AG20443 (cell line): Measurements from ENCODE around the gene CREBRF.
"Not testable (repeated sequence)": the region's sequence is repeated elsewhere in the genome, so short reads cannot be mapped to it uniquely, and the experiment has no call there.

ENCODE experiments used
- DNase-seq: peaks from one replicate; pipeline ENCODE4 v3.0.0; 2012; ENCODE audit warnings: low spot score, mixed read lengths

Gene CREBRF

DNA sequence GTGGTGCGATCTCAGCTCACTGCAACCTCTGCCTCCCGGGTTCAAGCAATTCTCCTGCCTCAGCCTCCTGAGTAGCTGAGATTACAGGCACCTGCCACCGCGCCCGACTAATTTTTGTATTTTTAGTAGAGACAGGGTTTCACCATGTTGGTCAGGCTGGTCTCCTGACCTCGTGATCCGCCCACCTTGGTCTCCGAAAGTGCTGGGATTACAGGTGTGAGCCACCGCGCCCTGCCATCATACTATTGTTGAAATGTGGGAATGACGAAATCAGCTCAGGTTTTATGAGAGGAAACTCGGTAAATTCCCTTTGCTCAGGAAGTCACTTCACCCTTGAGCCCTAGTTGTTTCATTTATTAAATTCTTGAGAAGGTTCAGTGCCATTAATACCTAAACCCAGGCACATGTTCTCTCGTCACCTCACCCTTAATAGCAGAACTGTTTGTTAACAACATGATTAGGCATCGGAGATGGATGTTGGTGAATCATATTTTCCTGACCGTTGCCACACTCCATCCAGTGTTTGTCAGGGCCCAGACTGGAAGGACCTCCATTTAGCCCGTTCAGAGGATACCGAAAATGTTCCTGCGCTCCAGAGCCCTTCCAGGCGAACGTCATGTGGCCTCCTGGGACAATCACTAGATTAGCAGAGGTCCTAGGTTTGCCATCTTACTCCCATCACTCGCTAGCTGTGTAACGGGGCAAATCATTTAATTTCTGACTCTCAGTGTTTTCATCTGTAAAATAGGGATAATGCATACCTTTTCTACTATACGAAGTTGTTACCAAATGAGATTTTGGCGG is 20.0 kb upstream of the CREBRF start:
- DNase-seq = no peak

DNA sequence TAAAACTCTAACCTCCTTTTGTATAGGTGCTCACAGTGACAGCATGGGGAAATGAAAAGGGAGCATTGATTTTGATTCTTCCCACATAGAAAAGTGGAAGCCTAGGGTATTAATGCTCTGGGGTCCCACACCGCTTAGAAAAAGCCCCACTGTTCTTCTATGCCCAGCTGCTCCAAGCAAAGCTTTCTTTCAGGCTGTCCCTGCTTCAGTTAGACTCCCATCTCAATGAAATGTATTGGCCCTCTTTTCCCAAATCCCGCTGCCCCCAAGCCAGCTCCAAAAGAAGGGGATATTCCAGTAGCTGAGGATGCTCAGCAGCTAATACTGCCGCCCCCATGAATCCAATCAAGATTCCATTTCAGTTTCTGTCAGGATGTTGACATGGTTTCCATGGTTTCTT is 17.0 kb upstream of the CREBRF start:
- no peak for DNase-seq

GRCh38 chr5:173039964-173040363 is 16.2 kb upstream of the CREBRF start:
- DNase-seq = no peak

GRCh38 chr5:173041881-173042762 is 14.0 kb upstream of the CREBRF start:
- no peak for DNase-seq

DNA sequence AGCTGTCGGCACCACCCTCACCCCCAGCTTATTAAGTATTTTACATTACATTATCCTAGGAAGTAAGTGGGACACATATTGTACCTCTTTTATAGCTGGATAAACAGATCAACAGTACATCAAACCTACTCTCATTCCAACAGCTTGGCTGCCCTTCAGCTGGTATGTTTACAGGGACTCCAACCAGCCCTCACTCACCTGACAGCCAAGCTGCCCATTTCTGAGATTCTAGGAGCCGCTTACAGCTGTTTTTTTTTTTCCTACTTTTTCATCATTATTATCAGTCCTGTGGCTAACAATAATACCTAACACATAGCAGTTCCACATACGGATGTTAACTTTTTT is 13.4 kb upstream of the CREBRF start:
- no peak for DNase-seq

DNA sequence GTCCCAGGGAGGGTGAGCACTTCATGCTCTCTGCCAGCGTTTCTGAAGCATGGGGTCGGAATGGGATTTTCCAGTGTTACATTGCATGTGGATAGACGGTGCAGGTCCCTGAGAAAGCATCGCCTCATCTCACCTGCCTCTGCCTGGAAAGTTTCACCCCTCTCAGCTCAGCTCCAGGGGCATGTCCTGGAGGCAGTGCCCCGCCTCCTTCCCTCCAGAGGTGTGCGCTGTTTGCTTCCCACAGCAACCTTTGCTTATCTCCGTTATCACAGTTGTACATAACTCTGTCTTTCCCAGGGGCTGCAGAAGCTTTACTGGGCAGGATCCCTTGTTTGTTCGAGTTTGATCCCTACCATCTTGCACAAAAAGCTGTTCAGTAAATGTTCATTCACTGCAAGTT is 10.7 kb upstream of the CREBRF start:
- no peak for DNase-seq

DNA sequence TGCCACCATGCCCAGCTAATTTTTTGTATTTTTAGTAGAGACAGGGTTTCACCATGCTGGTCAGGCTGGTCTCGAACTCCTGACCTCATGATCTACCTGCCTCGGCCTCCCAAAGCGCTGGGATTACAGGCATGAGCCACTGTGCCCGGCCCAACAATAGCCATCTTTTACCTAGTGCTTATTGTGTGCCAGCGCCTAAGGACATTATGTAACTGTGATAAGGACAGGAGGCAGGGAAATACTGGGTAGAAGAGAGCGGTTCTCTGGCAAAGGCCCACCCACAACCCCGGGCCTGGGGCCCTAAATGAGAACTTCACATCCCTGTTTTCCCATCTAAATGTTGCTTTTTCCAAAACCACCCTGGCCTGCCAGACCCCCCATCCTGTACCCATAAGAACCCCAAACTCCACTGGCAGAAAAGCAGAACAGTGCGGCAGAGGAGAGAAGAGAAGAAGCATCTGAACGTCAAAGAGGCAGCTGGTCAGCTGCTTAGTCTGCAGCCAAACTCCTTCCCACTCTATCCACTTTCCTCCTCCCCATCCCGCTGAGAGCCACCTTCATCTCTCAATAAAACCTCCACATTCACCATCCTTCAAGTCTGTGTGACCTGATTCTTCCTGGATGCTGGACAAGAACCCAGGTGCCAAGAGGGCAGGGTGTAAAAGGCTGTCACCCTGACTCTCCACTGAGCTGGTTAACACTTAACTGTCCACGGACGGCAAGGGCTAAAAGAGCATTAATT is 8.9 kb upstream of the CREBRF start:
- DNase-seq = not testable (repeated sequence)

GRCh38 chr5:173047838-173048105 is 8.4 kb upstream of the CREBRF start:
- DNase-seq = no peak

- peak; percentile 47 for DNase-seq
These were observed 5.4 kb upstream of the CREBRF start for GRCh38 chr5:173050791-173051190.

- peak; percentile 42 for DNase-seq
These were observed 4.4 kb upstream of the CREBRF start for GRCh38 chr5:173051746-173052145.

GRCh38 chr5:173053041-173053440 is 3.1 kb upstream of the CREBRF start:
- DNase-seq = no peak

DNA sequence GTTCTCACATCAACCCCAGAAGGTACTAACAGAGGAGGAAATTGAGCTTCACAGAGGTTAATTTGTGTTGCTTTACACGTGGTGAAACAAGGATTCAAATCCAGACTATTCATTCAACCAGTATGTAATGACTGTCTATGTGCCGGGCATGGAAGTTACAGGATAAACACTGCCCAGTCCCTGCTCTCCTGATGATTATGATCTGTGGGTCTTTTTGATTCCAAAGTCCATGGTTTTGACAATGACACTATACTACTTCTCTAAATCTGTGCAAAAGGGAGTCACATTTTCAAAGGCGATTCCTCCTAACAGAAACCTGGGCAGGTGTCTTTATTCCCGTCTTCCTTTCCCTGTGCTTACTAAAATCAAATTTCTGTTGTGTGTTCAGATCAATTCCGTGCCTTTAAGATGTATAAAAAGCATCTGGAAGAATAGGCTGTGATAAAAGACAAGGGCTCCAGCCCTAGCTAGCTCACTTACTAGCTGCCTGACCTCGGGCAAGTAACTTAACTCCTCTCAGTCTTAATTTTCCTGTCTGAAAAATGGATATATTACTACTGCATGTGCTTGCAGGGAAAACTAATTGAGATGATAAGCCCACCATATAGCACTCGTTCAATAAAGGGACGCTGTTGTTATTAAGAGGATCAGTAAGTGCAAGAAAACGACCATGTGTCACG is 970 bp upstream of the CREBRF start:
- no peak for DNase-seq

- no peak for DNase-seq
These were observed 500 bp upstream of the CREBRF start for GRCh38 chr5:173055722-173055982.

DNA sequence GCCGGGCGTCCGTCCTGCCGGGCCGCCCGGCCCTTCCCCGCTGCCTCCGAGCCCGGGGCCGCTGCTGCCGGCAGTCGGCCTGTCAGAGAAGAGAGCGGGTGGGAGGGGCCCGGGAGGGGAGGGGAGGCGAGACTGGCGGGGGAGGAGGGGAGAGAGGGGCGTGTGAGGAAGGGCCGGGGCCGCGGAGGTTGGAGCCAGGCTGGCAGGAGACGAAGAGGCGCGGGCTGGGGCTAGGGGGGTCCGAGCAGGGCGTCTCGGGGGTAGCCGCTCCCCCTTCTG is 570 bp downstream of the CREBRF start:
- DNase-seq = peak; percentile 76

DNA sequence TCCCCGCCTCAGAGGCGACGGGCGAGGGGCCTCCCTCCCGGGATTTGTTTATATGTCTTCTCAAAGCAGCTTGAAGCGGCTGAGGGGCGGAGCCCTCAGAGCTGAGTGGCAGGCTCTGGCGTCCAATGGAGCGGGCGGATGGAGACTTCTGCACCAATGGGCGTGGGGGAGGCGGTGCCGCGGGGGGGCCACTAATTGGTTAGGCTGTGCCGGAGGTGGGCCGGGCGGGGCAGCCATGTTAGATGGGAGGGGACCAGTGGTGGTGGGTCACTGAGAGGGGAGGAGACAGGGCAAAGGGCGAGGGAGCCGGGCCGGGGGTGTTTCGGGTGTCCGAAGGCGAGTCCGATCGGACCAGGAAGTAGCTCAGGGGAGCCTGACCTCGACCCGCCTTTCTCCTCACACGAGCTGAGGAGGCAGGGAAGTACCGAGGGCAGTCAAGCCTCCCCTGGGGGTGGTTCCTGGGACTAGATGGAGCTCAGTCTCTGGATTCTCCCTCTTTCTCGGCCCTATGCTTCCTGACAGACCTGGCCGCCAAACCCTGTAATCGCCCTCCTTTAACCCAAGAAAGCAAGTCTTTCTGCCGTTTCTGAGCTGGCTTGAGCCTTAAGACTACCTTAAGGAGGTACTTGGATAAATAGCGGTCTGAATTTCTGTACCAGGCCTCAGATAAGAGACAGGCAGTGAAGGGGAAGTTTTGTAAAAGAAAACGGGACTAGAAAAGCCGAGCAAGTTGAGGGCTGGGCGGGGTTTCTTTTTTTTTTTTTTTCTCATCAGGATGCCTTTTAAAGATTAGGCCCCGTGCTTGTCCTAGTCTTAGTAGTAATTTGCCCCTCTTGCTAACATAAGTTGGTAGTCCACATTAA is 1.1 kb downstream of the CREBRF start:
- DNase-seq = peak; percentile 99

- no peak for DNase-seq
These were observed 6.0 kb downstream of the CREBRF start for GRCh38 chr5:173062141-173062540.

- no peak for DNase-seq
These were observed 9.0 kb downstream of the CREBRF start for GRCh38 chr5:173065155-173065554.

DNA sequence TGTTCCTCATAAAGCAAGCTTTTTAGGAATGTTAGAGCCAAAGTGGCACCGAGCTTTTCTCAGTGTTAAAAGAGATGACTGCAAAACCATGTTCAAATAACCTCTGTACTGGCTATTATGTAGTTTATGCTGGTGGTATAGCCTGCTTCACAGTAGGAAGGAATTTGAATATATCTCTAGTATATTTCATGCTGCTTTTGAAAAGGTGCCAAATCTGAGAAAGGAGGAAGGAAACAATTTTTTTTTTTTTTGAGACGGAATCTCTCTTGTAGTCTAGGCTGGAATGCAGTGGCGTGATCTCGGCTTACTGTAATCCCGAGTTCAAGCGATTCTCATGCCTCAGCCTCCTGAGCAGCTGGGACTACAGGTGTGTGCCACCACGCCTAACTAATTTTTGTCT is 13.5 kb downstream of the CREBRF start:
- no peak for DNase-seq

DNA sequence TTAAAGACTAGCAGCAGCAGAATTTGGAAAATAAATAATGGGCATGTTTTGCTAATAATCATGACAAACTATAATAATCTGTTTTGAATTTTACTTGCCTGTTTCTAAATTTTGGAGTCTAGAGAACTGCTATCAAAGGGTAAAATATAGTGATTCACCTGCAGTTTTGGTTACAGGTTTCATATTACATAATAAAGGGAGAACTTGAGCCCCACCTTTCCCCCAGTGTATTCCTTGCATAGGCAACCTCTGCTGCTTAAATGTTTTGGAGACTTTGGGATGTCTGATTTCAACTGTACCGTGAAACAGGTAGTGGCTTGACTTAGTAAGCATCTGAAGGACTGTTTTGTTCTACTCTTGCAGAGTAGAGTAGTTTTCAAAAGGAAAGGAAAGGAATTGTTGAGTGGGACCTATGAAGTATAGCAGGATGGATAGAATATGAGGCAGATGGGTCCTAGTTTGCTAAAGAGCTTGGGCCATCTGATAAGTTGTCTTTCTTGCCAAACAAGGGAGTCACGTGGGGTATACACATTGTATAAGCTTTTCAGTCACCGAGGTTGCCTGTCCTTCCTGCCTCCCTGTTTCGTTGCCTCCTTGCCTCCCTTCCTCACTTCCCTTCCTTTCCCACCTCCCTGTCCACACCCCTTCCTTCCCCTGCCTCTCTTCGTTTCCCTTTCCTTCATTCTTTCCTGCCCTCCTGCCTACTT is 19.1 kb downstream of the CREBRF start:
- DNase-seq = no peak

- no peak for DNase-seq
These were observed 19.8 kb downstream of the CREBRF start for GRCh38 chr5:173075970-173076369.

DNA sequence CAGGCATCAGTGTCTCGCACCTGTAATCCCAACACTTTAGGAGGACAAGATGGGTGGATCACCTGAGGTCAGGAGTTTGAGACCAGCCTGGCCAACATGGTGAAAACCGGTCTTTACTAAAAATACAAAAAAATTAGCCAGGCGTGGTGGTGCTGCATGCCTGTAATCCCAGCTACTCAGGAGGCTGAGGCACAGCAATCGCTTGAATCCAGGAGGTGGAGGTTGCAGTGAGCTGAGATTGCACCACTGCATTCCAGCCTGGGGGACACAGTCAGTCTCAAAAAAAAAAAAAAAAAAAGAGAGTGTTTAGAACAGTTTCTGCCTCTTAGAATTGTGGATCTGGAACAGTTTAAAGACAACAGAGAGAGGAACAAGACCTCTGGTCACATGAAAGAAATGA is 20.3 kb downstream of the CREBRF start:
- not testable (repeated sequence) for DNase-seq
